GM12874 (cell line): ENCODE measurements around the gene FRMPD2.

ENCODE experiments used
- TF ChIP-seq, protein P1 (sequence below): IDR thresholded peaks from 2 replicates; pipeline ENCODE4 v1.5.1; 2011; ENCODE audit warnings: low read depth, mild to moderate bottlenecking, control low read depth, low read length, moderate library complexity; ENCODE audit not compliant: insufficient read depth

FRMPD2 gene

DNA sequence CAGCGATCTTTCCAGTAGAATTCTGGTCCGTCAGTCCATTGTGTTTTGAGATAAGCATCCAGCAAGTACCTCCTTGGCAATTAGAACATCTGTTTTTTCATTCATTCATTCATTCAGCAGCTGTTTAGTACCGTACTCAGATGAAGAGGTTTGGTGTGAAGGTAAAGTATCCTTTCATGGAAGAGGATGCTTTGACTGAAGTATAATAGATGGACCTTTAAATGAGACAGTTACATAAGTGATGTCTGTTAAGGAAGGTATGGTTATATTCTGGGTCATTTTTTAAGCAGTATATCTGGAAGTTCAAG, 33.2 kb upstream of the FRMPD2 start:
- TF ChIP-seq, protein P1, sequence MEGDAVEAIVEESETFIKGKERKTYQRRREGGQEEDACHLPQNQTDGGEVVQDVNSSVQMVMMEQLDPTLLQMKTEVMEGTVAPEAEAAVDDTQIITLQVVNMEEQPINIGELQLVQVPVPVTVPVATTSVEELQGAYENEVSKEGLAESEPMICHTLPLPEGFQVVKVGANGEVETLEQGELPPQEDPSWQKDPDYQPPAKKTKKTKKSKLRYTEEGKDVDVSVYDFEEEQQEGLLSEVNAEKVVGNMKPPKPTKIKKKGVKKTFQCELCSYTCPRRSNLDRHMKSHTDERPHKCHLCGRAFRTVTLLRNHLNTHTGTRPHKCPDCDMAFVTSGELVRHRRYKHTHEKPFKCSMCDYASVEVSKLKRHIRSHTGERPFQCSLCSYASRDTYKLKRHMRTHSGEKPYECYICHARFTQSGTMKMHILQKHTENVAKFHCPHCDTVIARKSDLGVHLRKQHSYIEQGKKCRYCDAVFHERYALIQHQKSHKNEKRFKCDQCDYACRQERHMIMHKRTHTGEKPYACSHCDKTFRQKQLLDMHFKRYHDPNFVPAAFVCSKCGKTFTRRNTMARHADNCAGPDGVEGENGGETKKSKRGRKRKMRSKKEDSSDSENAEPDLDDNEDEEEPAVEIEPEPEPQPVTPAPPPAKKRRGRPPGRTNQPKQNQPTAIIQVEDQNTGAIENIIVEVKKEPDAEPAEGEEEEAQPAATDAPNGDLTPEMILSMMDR, result no peak

DNA sequence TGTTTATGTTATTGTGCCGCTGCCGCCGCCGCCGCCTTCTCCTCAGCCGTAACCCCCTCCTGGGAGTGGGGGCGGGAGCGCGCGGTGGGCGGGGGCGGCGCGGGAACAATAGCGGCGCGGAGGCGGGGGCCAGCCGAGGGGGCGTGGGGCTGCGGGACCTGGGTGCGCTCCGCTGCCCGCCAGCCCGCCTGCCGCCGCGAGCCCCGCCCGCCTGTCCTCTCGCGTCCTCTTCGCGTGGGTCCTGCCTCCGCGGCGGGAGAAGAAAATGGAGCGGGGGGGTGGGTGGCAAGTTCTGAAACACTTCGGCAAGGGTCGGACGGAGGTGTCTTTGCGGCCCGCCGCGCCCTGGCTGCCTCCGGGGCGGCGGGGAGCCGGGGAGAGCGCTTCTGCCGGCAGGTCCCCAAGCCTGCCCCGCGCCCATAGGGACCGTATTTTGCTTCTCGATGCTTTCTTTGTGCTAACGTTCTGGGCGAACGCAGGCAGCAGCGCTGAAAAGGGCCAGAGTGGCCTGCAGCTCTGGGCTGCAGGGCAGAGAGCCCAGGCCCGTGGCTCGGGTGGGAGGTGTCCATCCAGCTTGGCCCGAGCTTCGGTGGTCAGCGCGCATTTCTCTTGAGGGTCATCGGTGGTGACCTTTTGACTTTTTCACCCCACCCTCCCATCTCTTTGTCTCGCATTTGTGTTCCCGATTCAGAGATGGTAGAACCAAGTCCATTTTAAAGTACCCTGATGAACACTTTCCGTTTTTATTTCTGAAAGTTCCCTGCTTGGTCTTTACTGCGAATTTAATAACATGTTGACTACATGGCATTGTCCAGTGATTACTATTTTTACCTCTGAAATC, 32.6 kb upstream of the FRMPD2 start:
- TF ChIP-seq, protein P1, result no peak

DNA sequence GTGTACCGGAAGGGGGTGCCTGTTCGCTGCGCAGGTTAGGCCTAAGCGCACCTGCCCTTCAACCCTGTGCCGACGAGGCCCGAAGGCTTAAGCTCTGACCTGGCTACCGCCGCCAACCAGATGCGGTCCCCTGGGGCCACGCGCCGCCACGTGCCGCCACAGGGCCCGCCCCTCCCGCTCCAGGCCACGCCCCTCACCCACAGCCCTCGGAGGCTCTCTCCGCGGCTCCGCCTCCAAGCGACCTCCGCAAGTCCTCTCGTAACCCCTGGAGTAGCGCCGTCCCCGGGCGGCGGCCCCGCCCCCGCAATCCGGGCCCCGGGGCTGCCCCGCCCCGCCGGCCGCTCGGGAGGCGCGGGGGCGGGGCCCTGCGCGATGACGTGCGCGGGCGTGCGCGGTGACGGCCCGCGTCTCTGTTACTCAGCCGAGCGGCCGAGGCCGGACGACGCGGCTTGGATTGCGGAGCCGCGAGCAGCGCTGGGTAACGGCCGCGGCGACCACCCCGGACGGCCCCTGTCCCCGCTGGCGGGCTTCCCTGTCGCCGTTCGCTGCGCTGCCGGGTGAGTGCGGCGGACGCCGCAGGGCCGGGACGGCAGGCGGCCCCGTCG, 31.9 kb upstream of the FRMPD2 start, which contains the start of gene MAPK8:
TSS of gene MAPK8 (plus strand) at position 413 of the 605 bp plus-strand sequence. CDS start 94,984 bp downstream, outside the sequence.
- TF ChIP-seq, protein P1, result no peak

DNA sequence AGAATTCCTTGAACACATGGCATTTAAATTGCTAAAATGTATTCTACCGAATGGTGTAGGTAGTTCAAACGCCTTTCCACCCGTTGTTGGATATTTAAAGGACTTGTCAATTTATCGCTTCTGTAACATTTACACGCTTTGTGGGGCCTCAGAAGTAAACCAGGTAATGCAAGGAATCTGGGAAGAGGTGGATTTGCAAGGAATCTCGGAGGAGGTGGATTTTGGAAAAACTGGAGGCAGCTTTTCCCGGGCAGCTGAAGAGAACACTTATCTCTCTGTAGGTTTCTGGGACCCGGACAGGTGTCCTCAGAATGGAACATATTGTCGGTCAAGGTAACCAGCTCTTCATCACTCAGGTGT, 31.4 kb upstream of the FRMPD2 start:
- TF ChIP-seq, protein P1, result no peak

DNA sequence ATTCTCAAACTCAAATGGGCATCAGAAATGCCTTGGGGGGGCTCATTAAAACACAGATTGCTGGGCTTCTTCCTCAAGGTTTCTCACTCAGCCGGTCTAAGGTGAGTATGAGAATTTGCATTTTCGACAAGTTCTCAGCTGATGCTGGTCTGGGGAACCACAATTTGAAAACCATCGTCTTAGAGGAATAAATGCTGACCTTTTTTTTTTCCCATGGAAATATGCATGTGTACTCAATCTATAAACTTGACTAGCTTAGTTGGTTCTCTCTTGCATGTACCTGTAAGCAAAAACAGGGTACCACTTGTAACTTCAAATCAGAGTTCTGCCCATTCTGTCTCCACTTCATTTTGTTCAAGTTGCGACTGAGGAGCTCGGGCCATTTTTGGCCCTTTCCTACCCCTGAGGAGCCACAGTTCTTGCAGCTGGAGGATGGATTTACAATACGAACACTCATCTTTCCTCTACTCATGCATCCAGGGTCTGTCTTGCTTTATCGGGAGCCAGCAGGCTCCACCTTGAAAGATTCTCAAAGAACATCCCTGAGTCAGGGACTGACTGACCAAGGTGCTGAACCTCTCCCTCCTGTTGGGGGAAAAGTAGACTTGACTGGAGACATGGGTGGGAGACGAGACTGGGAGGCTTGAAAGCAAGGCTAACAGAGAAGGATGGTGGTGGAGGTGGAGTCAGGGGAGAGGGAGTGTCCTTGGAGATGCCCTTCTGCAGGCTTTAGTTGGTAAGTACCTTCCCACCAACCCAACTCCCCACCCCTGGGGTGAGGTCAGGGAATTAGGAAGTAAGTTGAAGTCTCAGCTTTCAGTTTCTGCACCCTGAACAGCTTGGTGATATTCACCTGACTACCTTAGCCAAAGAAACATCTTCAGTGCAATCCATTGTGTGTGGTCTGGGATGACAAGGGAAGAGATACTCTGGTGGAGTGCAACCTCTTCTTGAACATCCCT, 28.3 kb upstream of the FRMPD2 start:
- TF ChIP-seq, protein P1, result no peak

DNA sequence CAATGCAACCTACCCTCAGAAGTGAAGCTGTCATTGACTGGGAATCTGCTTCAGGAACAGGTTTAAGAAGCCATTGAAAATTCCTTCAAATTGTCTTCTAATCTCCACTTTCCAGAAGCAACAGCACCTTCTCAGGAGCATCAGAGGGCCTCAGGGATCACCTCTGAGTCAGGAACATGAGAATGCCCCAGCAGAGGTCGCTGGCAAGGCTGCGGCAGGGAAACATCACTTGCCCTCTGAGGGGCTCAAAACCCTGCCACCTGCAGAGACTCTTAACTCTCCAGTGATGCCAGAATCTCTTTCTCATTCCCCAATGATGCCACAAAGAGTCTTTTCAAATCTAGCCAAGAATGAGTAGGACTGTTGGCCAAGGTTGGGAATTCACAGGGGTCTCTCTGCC, 26.1 kb upstream of the FRMPD2 start:
- TF ChIP-seq, protein P1, result no peak

DNA sequence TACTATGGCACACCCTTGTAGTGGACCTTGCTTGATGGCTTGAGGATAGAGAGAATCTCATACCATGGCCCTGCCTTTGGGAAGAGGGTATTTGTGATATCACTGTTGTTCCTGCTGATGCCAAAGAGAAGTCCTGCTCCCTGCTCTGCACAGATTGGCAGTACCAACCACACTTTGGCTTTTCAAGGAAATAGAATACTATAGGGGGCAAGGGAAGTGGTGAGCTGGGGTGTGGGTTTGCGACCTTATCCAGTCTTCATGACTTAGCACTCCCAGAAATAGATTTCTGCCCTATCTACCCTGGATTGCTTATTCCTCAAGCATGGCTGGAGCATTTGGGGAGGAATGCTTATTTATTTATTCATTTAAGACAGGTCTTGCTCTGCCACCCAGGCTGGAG, 25.2 kb upstream of the FRMPD2 start:
- TF ChIP-seq, protein P1, result no peak
